Eye (tissue), 1 donor: ENCODE data around the gene GNAS.
A peak's percentile ranks its signal among the peaks of the same experiment; 100 is the strongest.

ENCODE experiments used
- DNase-seq: peaks from one replicate; pipeline ENCODE4 v3.0.0-alpha.2; 2015

The GNAS gene

DNA sequence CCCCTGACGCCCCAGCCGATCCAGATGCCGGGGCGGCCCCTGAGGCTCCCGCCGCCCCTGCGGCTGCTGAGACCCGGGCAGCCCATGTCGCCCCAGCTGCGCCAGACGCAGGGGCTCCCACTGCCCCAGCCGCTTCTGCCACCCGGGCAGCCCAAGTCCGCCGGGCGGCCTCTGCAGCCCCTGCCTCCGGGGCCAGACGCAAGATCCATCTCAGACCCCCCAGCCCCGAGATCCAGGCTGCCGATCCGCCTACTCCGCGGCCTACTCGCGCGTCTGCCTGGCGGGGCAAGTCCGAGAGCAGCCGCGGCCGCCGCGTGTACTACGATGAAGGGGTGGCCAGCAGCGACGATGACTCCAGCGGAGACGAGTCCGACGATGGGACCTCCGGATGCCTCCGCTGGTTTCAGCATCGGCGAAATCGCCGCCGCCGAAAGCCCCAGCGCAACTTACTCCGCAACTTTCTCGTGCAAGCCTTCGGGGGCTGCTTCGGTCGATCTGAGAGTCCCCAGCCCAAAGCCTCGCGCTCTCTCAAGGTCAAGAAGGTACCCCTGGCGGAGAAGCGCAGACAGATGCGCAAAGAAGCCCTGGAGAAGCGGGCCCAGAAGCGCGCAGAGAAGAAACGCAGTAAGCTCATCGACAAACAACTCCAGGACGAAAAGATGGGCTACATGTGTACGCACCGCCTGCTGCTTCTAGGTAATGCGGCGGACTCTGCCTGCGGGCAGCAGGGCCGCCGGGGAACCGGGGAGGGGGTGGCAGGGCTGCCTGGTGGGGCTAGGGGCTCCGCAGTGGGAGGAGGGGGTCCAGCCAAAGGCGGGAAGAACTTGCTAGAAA, 2.3 kb downstream of the GNAS start:
- peak; percentile 43 for DNase-seq

DNA sequence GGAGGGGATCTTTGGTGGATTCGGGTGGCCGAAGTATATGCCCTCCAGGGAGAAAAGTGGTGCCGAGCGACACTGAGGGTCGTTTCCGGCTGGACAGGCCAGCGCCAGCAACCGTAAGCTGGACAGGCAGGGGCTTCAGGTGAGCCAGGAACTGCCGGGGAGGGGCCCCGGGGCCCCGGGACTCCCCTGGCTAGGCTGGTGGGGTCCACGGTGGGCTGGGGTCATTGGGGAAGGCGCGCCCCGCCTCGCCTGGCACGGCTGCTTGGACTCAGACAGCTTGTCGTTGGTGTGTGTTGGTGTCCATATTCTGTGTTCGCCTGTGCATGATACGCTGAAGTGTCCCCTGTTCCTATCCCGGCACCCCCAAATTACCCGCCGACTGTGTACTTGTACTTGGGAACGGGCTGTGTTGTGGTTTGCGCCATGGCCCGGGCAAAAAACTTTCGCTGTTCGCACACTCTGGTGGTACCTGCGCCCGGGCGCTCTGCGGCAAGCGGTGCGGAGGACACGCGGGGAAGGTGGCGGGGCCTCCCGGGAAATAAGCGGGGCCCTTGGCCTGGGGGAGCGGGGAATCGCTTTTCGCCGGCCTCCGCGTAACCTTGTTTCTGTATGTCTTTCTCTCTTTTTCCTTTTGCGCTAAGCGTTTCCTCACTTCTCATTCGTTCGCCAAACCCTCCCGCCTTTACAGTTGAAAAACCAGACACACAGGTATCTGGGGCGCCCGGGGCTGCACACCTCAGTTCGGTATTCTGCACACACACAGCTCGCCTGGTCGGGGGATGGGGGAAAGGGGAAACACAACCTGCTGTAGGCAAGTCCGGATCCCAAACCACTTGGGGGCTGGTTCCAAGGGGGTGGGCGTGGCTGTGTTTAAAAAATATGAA, 3.2 kb downstream of the GNAS start:
- DNase-seq: peak; percentile 57

DNA sequence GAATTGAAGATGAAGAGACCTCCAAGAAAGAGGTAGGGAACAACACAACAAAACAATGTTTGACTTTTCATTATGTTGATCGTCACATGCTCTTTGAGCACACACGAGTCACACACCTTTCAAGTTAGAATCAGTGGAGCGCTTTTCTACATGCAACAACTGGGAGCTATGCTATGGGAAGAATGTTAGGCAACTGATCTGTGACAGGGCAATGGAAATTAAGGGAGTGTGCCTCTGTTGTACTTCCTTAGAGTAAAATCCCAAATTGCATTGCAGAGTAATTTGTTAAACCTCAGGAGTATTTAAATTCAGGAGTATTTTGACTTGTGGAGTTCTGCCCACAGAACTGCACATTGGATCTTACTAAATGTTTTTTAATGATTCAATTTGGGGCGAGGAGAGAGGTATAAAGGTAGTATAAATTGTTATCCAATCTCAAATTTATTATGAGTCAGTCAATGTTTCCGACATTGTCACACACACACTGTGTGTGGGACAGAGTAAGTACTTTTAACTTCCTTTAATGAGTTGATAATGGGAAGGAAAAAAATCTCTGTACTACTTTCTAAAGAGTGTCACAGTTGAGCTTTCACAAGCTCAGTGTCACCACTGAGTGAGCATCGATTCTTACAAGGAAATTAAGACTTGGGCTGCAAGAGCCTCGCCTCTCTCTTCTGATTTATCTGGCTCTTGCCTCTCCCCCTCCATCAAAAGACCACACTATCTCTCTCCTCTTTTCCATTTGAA, 10.7 kb downstream of the GNAS start:
- no peak for DNase-seq

DNA sequence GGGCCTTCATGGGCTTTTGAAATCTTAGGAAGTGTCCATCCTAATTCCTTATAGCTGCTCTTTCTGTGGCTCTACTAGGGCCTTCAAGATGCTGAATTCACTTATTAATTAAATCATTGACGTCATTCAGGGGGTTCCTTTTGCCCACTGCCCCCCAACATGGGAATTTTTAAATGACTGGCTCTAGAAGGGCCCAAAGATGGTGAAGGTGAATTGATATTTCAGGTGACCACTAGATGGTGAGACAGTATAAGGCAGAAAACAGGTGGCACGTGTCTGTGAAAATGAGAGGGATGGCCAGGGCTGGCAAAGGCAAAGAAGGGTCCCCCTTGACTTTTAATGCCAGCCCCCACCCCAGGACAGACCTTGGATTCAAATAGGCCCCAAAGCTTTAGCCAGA, 11.8 kb downstream of the GNAS start:
- no peak for DNase-seq

- DNase-seq: no peak
Observed at GRCh38 chr20:58865843-58866242, 13.3 kb downstream of the GNAS start.

- DNase-seq: no peak
Observed at GRCh38 chr20:58867211-58867610, 14.7 kb downstream of the GNAS start.

DNA sequence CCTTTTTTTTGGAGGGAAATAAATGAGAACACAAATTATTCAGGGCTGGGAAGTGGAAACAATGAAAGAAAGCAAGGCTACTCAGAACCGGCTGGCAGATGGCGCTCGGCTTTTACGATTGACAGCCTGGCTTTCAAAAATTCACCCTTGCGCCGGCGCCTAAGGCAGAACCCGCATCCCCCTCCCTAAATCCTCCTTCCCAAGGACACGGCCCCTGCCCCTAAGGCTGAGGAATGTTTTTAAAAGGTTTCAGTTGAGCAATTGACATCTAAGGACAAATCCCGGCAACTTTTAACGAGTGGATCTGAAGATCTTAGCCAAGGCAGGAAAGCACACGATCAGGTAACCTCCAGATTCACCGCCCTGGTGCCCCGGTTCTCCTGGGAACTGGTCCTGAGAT, 16.3 kb downstream of the GNAS start:
- DNase-seq: peak; percentile 78

DNA sequence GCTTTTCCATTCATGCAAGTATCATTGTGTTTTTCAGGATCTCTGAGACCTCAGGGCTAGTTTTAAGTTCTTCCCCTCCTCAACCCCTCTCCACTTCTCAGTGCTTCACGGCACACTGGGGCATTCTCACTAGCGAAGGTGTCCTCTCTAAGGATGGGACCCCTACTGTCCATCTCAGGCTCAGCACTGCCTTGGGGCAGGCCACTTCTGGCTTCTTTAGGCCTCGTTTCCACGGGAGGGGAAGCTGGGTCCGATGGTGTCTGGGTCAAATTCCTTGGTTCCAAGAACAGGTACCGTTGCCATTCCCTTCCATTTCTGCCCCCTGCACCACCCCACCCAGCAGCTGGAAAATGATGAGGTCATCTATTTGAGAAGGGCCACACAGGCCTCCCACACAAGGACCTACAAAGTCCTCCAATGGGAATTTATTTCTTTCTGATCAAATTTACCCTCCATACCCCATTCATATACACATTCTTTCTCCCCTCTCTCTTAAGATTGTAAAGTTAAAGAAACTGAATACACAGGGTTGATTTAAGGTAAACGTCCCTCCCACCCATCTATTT, 17.2 kb downstream of the GNAS start:
- DNase-seq: no peak

- peak; percentile 93 for DNase-seq
Observed at GRCh38 chr20:58870293-58871014, 17.9 kb downstream of the GNAS start.

GRCh38 chr20:58871533-58872102, 19.1 kb downstream of the GNAS start:
- no peak for DNase-seq

DNA sequence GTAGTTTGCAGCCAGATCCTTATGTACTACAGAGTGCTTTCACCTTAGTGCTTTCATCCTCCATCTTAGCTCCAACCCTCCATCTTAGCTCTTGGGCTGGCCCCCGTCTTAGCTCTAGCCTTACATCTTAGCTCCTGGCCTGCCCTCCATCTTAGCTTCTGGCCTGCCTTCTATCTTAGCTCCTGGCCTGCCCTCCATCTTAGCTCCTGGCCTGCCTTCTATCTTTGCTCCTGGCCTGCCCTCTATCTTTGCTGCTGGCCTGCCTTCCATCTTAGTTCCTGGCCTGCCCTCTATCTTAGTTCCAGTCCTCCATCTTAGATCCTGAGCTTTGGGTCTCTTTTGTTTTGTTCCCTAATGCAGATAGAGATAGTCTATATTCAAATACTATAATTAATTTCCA, 22.0 kb downstream of the GNAS start:
- DNase-seq: no peak

- no peak for DNase-seq
Observed at GRCh38 chr20:58875111-58875510, 22.6 kb downstream of the GNAS start.

DNA sequence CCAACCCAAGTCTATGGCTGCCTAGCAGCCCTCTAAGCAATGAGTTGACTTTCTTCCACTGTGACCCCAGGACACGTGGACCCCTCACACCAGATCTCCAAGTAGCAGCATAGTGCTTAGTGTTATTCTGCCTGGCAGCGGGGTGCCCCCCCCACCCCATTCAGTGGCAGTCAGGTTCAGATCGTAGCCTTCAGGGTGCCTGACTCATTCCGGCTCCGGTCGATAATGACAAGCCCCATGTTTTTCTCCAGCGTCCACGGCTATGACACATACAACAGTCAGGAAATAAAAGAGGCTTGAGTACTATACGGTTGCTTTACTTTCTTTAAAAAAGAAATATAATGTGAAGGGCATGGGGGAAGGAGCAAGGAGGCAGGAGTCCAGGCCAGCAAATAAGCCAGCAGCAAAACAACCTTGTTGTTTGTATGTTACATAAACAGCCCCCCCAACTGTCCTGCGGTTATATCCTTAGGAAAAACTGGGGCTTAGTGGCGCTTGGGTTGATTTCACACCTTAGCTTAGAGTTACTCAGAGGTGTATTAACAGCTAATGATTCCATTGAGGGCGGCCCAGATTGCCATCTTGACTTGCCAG, 23.1 kb downstream of the GNAS start:
- DNase-seq: no peak

- no peak for DNase-seq
Observed at GRCh38 chr20:58876437-58876836, 23.9 kb downstream of the GNAS start.

DNA sequence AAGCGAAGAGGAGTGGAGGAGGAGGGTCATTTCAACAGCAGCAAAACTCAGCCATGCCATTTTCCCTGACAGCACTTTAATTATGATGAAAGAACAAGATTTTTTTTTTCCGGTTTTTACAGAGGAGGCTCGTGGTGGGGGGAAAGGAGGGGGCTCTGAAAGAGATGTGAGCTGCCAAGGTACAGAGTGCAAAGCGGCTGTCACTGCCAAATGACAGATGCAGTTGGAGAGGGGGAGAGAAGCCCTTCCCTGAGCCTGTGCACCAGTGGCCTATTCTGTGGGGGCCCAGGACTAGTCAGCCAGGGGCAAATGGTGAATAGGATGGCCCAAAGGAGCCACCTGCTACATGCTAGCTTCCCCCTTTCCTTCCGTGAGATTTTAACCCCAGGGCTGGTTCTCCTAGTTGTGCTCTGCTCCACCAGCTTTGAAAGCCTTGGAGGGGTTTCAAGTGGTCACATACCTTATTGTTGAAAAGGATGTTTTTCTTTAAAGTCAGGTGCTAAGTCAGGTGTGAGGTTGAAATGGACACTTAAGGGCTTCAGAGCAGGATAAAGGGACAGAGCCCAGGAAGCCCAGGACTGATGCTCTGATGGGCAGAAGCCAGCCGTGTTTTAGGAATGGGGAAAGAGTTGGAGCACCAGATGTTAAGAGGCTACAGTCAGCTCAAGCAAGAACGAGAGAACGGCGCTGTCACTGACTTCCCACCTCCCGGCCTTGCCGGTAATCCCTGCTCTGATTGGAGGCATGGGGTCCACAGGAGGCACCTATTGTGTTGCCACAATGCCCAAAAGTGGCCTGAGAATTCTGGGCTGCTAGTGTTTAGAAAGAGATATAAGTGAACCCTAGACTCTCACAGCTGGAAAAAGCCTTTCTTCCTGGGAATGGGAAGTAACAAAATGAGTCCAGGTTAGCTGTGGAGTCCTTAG, 24.8 kb downstream of the GNAS start:
- no peak for DNase-seq

DNA sequence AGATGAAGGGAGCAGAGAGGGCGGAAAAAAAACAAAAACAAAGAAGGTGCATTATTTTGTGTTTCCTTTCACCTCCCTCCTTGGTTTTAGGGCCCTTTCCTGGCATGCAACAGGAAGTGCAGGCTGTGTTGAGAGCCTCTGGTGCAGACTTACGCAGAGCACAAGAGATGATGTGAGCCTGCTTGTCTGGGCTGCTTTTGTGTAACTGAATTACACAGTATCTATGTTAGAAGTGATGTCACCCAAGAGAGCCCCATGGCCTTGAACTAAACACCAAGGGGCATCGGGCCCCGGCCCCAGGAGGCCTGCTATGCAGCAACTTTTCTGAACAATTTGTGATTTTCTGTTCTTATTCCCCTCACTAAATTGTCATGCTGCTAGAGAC, 25.5 kb downstream of the GNAS start:
- peak; percentile 19 for DNase-seq

- no peak for DNase-seq
Observed at GRCh38 chr20:58878399-58878798, 25.9 kb downstream of the GNAS start.

DNA sequence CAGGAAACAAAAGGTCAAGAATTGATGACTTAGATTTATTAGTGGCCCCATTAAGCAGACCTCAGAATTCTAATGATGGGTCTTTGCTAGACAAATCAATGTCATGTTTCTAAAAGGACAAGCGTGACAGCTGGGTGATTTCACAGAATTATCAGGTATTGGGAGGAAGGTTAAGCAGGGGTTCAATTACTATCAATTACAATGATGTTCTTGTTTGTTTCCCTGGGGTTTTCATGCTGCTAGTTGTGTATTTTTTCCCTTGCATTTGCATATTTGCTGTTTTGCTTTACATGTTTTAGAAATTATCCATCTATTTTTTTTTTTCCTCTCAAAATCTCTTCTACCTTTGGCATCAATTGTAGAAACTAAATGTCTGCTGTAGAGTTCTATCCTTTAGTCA, 27.9 kb downstream of the GNAS start:
- no peak for DNase-seq

- DNase-seq: no peak
Observed at GRCh38 chr20:58880994-58881752, 28.7 kb downstream of the GNAS start.

GRCh38 chr20:58882704-58883089, 30.2 kb downstream of the GNAS start:
- no peak for DNase-seq
